Measurements from ENCODE around the gene CCDC171. TPM values are rescaled to one million over a fixed set of nuclear protein-coding genes. Genes with fewer than 3 reads are reported as not detected.

CCDC171 gene
- total RNA-seq, 4 donors from 2014 or later, result 1.3 to 1.7 (median 1.4) TPM

DNA sequence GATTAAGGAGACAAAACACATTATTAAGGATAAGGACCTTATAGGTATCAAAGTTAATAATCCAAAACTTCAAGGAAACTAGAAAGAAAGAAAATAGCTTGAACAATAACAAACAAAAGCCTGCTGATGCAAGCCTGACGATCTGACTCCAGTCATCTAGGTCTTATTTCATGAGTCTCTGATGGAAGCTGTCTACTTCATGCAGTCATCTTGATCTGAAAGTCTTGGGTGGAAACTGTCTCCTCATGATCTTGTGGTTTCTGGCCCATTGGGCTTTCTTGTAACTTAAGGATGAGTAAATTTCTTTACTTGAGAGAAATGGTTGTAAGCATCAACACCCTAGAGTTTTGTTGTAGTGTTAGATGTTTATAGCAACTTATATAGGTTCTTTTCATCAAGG is 21.5 kb upstream of the CCDC171 start:
- intact Hi-C loops (cut with DNase I), result no loop called here
- Histone ChIP-seq H3K9me3 (no peaks in the 10 kb centered on the region), H3K4me3 (no peak overlapping the region), H3K4me1 (no peaks in the 10 kb centered on the region), H3K27me3 (no peaks in the 10 kb centered on the region), H3K27ac (replicated peaks in 1 of 4) (no peak overlapping the region), H3K36me3 (no peaks in the 10 kb centered on the region)
- DNase-seq (ENCODE audit: extremely low spot score), result no peak
- WGBS, result 42% methylated on average over 1 of the region's 1 CpG
- TF ChIP-seq POLR2AphosphoS5 (IDR thresholded peaks at IDR 0.05), result no peak
- TF ChIP-seq POLR2A (IDR thresholded peaks at IDR 0.05; ENCODE audit: low read depth), result no peak
- TF ChIP-seq, protein P1, sequence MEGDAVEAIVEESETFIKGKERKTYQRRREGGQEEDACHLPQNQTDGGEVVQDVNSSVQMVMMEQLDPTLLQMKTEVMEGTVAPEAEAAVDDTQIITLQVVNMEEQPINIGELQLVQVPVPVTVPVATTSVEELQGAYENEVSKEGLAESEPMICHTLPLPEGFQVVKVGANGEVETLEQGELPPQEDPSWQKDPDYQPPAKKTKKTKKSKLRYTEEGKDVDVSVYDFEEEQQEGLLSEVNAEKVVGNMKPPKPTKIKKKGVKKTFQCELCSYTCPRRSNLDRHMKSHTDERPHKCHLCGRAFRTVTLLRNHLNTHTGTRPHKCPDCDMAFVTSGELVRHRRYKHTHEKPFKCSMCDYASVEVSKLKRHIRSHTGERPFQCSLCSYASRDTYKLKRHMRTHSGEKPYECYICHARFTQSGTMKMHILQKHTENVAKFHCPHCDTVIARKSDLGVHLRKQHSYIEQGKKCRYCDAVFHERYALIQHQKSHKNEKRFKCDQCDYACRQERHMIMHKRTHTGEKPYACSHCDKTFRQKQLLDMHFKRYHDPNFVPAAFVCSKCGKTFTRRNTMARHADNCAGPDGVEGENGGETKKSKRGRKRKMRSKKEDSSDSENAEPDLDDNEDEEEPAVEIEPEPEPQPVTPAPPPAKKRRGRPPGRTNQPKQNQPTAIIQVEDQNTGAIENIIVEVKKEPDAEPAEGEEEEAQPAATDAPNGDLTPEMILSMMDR (IDR thresholded peaks at IDR 0.05), result no peak
- TF ChIP-seq EP300 (IDR thresholded peaks at IDR 0.05), result no peak

DNA sequence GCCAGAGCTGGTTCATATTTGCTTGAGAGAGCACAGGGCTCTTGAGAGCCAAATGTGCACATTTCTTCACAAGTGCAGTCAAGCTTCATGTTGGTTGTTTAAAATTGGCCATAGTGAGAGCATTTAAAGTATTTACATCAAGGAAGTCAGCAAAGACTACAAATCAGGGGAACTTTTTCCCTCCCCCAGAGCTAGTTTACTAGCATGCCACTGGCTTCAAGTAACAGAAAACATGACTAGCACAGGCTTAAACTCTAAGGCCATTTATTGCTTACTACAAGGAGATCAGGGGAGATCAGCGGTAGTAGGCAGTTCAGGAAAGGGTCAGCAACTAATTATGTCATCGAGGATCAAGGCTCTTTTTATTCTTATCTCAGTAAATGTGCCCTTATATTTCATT is 11.0 kb upstream of the CCDC171 start:
- no peaks in the 10 kb centered on the region for H3K9me3 ChIP-seq
- WGBS, result 54% methylated on average over 2 of the region's 2 CpGs
- DNase-seq (ENCODE audit: extremely low spot score), result no peak
- H3K4me3 ChIP-seq, result no peak overlapping the region
- H3K27ac ChIP-seq (replicated peaks in 1 of 4), result no peak overlapping the region
- no peaks in the 10 kb centered on the region for H3K4me1 ChIP-seq
- H3K27me3 ChIP-seq, result peaks cover 0 to 4% (median 0%) of the 10 kb centered on the region in 4 donors
- no peak for TF ChIP-seq EP300 (IDR thresholded peaks at IDR 0.05)
- TF ChIP-seq, protein P1 (IDR thresholded peaks at IDR 0.05), result no peak
- intact Hi-C loops (cut with DNase I), result no loop called here
- H3K36me3 ChIP-seq, result no peaks in the 10 kb centered on the region

DNA sequence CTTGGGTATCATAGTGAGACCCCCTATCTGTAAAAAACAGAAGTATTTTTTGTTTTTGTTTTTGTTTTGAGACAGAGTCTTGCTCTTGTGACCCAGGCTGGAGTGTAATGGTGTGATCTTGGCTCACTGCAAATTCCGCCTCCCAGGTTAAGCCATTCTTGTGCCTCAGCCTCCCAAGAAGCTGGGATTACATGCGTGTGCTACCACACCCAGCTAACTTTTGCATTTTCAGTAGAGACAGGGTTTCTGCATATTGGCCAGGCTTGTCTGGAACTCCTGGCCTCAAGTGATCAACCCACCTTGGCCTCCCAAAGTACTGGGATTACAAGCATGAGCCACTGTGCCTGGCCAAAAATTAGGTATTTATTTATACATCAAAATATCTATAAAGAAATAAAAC is 10.2 kb upstream of the CCDC171 start:
- peaks cover 0 to 4% (median 0%) of the 10 kb centered on the region in 4 donors for H3K27me3 ChIP-seq
- TF ChIP-seq, protein P1 (IDR thresholded peaks at IDR 0.05), result no peak
- TF ChIP-seq EP300 (IDR thresholded peaks at IDR 0.05) (no peak), POLR2A (IDR thresholded peaks at IDR 0.05; ENCODE audit: low read depth) (no peak), POLR2AphosphoS5 (IDR thresholded peaks at IDR 0.05) (no peak)

DNA sequence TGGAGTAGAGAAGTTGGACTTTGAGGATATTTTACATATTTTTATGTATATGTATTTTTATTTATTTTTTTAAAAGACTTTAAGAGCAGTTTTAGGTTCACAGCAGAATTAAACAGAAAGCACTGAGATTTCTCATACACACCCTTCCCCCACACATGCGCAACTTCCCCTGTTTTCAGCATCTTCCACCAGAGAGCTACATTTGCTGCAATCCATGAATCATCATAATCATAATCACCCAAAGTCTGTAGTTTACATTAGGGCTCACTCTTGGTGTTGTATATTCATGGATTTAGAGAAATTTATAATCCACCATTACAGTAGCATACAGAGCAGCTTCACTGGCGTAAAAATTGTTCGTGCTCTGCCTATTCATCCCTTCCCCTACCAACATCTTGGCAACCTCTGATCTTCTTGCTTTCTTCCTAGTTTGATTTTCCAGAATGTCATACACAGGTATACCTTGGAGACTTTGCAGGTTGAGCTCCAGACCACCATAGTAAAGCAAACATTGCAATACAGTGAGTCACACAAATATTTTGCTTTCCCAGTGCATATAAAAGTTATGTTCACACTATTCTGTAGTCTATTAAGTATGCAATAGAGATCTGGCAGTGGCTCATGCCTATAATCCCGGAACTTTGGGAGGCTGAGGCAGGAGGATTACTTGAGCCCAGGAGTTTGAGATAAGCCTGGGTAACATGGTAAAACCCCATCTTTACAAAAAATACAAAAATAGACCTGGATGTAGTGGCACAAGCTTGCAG is 9.6 kb upstream of the CCDC171 start:
- 91% methylated on average over 4 of the region's 4 CpGs for WGBS

More for the DNA sequence above, 10.2 kb upstream of the CCDC171 start:
- H3K27ac ChIP-seq (replicated peaks in 1 of 4), result no peak overlapping the region
- H3K4me1 ChIP-seq, result no peaks in the 10 kb centered on the region
- H3K36me3 ChIP-seq, result no peaks in the 10 kb centered on the region
- intact Hi-C loops (cut with DNase I), result no loop called here
- 100% methylated on average over 2 of the region's 2 CpGs for WGBS
- DNase-seq (ENCODE audit: extremely low spot score), result no peak
- no peak overlapping the region for H3K4me3 ChIP-seq
- no peaks in the 10 kb centered on the region for H3K9me3 ChIP-seq

More for the DNA sequence above, 9.6 kb upstream of the CCDC171 start:
- H3K4me3 ChIP-seq, result no peak overlapping the region
- no peak for DNase-seq (ENCODE audit: extremely low spot score)
- no peaks in the 10 kb centered on the region for H3K36me3 ChIP-seq
- TF ChIP-seq POLR2A (IDR thresholded peaks at IDR 0.05; ENCODE audit: low read depth) (no peak), POLR2AphosphoS5 (IDR thresholded peaks at IDR 0.05) (no peak)
- TF ChIP-seq, protein P1 (IDR thresholded peaks at IDR 0.05), result no peak
- H3K9me3 ChIP-seq, result no peaks in the 10 kb centered on the region
- intact Hi-C loops (cut with DNase I), result no loop called here
- no peak overlapping the region for H3K27ac ChIP-seq (replicated peaks in 1 of 4)
- peaks cover 0 to 4% (median 0%) of the 10 kb centered on the region in 4 donors for H3K27me3 ChIP-seq
- H3K4me1 ChIP-seq, result no peaks in the 10 kb centered on the region

Data from esophagus muscularis mucosa (tissue), 4 donors.